HG03159 (cell line): ENCODE data around the gene SNRNP48.

Source experiments
- ATAC-seq: cut with Tn5 transposase; IDR thresholded peaks from one replicate; pipeline ENCODE4 v1.9.1; 2021; ENCODE audit warnings: mild to moderate bottlenecking, moderate library complexity; ENCODE audit not compliant: unreplicated experiment

SNRNP48 gene

DNA sequence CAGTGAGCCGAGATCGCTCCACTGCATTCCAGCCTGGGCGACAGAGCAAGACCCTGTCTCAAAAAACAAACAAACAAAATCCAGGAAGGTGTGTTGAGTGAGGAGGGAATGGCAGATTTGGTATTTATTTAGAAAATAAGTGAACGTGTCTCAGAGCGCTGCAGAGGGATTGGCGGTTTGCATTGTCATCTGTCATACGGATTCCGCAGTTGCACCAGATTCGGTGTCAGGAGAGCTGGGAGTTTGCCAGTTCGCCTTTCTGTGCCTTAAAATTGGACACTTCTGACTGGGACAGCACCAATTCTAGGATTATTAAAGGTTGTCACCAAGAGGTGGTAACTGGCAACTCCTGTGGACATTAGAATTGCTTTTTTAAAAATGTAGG is 912 bp downstream of the SNRNP48 start:
- ATAC-seq: no peak

DNA sequence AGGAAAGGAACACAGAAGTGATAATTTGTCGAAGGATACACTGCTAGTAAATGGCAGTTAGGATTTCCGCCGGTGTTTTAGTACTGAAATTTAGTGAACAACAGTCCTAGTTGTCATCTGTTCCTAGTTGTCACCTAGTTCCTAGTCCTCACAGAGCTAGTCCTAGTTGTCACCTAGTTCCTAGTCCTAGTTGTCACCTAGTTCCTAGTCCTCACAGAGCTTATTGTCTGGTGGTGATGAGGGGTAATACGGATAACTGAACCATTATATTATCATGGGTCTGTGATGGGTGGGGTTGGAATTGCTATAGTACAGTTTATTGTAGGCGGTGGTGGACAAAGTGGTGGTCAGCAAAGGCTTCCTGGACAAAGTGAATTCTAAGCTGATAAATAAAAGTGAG is 1.8 kb downstream of the SNRNP48 start:
- ATAC-seq: no peak

GRCh38 chr6:7593229-7593628 is 3.2 kb downstream of the SNRNP48 start:
- no peak for ATAC-seq

DNA sequence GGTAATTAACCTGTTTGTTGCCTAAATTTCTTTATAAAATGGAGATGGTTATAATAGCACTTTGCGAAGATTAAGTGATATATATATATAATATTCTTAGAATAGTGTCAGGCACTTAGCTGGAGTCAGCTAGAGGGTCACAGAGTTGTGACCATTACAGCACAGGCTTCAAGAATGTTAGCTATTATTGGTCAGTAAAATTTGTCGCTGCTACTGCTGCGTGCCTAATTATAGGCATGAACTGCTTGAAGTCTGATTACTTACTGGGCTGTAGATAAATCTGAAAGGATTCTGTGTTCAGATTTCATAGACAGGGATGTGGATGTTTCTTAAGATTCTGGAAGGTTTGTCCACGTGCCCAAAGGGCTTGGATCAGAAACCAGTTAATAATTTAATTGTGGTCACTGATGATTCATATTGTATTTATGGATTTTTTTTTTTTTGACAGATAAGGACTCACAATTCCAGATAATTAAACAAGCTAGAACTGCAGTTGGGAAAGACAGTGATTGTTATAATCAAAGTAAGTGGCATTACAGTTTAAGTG is 4.7 kb downstream of the SNRNP48 start:
- ATAC-seq: no peak

GRCh38 chr6:7604003-7604402 is 14.0 kb downstream of the SNRNP48 start:
- ATAC-seq: no peak

GRCh38 chr6:7604506-7604905 is 14.5 kb downstream of the SNRNP48 start:
- ATAC-seq: no peak

GRCh38 chr6:7615611-7616383 is 25.8 kb downstream of the SNRNP48 start:
- ATAC-seq: no peak

GRCh38 chr6:7617801-7618764 is 28.1 kb downstream of the SNRNP48 start:
- peak; percentile 70 for ATAC-seq

DNA sequence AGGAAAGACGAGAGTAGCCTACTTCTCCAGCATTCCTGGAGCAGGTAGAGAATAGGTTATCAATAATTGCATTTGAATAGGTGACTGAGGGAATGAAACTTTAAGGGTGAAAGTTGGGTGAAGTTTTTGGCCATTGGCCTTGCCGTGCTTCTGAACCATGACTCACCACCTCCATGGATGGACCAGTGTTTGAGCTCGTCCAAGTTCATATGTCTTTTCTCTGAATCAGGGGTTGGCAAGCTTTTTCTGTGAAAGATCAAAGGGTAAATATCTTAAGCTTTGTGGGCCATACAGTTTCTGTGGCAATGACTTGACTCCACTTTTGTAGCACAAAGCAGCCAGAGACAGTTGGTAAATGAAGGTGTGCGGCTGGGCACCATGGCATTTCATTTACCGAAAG is 31.8 kb downstream of the SNRNP48 start:
- no peak for ATAC-seq

GRCh38 chr6:7624796-7625710 is 35.1 kb downstream of the SNRNP48 start:
- no peak for ATAC-seq

DNA sequence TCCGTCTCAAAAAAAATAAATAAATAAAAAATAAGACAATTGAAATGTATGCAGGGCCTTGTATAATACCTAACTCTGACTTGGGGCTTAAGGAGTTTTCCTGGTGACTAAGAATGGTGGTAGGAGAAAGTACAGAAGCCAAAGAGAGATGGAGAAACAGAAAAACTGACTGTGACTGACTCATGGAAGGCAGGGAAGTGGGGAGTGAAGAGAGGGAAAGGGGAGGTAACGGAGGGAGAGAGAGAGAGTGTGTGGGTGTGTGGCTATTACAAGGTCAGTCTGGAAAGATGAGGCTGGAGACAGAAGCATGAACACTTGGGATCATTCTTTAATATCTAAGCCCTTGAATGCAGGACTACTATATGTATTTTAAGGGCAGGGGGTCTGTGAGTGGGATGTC is 38.5 kb downstream of the SNRNP48 start:
- ATAC-seq: no peak

GRCh38 chr6:7628909-7629308 is 38.9 kb downstream of the SNRNP48 start:
- no peak for ATAC-seq

- ATAC-seq: no peak
Measured at GRCh38 chr6:7629321-7629720, 39.3 kb downstream of the SNRNP48 start.

- no peak for ATAC-seq
Measured at GRCh38 chr6:7630792-7631191, 40.8 kb downstream of the SNRNP48 start.

GRCh38 chr6:7631466-7631865 is 41.5 kb downstream of the SNRNP48 start:
- ATAC-seq: no peak

DNA sequence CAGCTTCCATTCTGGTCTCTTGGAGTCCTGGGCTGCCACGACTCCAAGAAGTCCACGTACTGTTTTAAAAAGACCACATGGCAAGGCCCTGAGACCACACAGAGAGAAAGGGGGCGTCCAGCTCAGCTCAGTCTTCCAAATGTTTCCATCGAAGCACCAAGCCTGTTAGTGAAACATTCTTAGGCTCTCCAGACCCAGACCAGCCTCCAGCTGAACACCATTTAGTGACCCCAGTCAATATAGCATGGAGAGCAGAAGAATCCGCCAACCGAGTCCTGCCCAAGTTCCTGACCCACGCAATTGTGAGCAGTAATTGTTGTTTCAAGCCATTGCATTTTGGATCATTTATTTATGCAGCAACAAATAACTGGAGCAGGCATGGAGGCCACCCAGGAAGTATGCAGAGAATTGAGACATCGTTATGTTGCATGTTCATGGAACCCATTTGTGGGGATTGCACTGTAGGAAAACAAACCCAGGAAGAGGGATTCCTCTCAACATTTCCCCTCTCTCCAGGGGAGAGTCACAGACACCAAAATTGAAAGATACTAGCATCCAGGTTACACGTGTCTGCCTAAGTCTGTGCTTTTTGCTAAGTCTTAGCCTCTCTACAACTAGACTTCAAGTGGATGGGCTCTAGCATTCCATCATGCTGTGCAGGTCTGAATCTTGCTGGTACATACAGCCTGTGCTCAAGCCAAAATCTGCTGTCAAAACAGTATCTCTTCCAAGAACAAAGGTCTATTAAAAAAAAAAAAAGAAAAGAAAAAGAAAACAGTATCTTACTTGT is 42.7 kb downstream of the SNRNP48 start:
- ATAC-seq: no peak

DNA sequence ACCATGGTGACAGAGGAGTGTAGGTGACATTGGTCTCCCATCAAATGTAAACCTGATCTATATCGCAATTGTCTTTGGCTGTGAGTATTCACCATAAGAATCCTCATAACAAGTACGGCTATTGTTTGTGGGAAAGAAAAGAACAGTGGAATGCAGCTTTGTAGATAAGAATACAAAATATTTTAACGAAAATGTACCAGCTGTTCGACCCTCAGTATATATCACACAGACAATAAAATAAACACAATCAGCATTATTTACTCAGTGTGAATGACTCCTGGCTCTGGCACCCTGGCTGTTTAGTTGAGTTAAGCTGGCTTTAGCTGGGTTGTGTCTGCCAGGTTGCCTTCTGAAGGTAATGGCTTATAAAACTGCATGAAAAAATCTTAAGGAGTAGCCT is 43.4 kb downstream of the SNRNP48 start:
- no peak for ATAC-seq

GRCh38 chr6:7636151-7636550 is 46.2 kb downstream of the SNRNP48 start:
- ATAC-seq: no peak

DNA sequence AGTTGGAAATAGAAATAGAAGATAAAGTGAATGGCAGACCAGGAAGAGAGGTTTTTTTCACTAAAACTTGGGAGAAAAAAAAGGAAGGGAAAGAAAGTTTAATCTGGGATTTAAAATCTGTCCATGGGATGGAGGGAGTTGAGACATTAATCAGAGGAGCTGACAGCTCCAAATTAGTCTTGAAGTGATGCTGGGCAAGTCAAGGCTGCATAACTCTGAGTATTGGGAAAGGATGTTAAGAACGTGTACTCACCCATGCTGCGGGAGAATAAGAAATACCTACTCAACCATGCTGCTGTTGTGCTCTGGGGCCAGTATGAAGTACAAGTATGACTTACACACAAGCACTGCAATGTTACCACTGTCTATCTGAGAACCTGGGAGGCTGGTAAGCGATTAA is 47.5 kb downstream of the SNRNP48 start:
- no peak for ATAC-seq

GRCh38 chr6:7639427-7639826 is 49.4 kb downstream of the SNRNP48 start:
- no peak for ATAC-seq
